Right lobe of liver (tissue), 4 donors: Measurements from ENCODE around the gene PPP1R7.

Experiments used
- POLR2A ChIP-seq: fragments of 450-650 bp; IDR thresholded peaks from one replicate; pipeline ENCODE4 v1.6.1; 2017; ENCODE audit warnings: antibody characterized with exemption, mild to moderate bottlenecking
- TF ChIP-seq, protein P1 (sequence below), 4 donors: fragments of 200-600 bp in 3 of 4; fragments of 450-650 bp in 1 of 4; IDR thresholded peaks; one replicate each; pipeline versions ENCODE4 v1.5.1 to v1.8.0; 2016 to 2022; ENCODE audit warnings: antibody characterized with exemption in 4 of 4, mild to moderate bottlenecking in 2 of 4
- donor health status: DM: no; HTN: no; CAD: no.
- donor health status: DM: no; HTN: no; CAD: no.
- donor health status: DM: no; HTN: yes; CAD: no.

DNA sequence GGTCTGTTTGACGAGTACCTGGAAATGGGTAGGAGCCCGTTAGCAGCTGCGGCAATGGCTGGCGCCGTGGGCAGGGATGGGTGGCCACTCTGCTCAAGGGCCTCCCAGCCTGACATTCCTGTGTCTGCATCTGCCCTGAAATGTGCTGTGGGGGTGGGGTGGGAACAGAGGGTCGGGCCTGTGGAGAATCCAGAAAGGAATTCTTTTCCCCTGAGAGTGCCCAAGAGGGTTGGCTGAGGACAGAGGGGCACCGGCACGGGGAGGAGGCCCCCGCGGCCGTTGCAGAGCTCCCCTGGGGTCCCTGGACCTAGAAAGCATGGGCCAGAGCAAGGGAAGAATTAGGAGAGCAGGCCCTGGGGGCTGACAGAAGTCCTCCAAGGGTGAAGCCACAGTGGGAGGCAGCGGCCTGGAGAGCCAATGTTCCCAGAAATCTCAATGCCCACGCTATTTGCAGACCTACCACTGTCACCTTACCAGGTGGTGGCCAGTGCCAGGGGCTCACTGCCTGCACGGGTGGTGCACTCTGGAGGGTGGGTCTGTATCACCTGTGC, 66.0 kb downstream of the PPP1R7 start:
- TF ChIP-seq, protein P1, sequence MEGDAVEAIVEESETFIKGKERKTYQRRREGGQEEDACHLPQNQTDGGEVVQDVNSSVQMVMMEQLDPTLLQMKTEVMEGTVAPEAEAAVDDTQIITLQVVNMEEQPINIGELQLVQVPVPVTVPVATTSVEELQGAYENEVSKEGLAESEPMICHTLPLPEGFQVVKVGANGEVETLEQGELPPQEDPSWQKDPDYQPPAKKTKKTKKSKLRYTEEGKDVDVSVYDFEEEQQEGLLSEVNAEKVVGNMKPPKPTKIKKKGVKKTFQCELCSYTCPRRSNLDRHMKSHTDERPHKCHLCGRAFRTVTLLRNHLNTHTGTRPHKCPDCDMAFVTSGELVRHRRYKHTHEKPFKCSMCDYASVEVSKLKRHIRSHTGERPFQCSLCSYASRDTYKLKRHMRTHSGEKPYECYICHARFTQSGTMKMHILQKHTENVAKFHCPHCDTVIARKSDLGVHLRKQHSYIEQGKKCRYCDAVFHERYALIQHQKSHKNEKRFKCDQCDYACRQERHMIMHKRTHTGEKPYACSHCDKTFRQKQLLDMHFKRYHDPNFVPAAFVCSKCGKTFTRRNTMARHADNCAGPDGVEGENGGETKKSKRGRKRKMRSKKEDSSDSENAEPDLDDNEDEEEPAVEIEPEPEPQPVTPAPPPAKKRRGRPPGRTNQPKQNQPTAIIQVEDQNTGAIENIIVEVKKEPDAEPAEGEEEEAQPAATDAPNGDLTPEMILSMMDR (IDR thresholded peaks at IDR 0.05), result no peak
- TF ChIP-seq POLR2A, result no peak
